Cerebellar nuclear complex (tissue), 1 donor: Measurements from ENCODE around the gene FOLH1.
"Not testable (repeated sequence)": the region's sequence is repeated elsewhere in the genome, so short reads cannot be mapped to it uniquely, and the experiment has no call there.

Experiments
- DNase-seq, 2 experiments: peaks; one replicate each; lab custom pipeline; 2025; lab: John Stamatoyannopoulos, UW

FOLH1 gene

GRCh38 chr11:49177936-49178335 is 30.5 kb downstream of the FOLH1 start:
- not testable (repeated sequence) for DNase-seq

- not testable (repeated sequence) for DNase-seq
Observed at GRCh38 chr11:49175378-49175777, 33.0 kb downstream of the FOLH1 start.

DNA sequence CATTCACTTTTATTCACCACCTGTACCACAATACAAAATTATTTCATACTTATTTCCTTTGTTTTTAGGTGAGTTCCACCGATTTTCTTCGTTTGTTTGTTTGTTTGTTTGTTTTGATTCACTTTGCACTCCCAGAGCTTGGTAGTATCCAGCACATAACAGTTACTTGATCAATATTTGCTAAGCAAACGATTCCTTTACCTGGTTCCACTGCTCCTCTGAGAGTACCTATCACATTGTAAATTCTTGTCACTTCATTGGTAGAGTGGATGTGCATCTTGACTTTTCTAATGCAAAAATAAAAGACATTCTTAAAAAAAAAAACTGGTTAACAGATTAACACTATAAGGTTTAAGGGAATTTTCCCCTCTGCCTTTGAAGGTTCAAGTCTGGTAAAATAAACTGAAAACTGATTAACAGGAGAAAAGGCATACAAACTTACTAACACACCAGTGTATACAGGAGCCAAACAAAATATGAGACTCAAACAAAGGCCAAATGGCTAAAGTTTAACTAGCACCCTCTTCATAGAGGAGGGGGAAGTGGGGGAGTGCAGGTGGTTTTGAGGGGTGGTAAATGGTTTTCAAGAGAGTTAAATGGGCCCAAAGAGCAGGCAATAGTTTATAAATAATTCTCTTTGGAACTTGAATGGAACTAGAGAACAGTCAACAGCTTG is 33.6 kb downstream of the FOLH1 start:
- not testable (repeated sequence) for DNase-seq

DNA sequence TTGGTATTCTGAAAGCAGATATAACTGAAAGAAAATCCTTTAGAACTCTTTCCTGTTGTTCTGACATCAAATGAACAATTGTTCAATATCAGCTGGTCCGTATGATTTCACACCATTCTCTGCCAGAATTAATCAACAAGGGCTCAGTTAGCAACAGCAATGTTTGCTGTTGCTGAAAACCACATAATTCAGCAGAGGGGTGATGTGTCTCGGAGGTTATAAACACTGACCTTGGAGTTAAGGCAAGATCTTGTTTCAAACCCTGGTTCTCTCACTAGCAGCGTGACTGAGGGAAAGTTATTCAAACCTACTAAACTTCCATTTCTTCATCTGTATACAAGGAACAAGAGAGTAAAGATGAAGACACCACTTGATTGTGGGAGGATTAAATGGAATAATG is 36.8 kb downstream of the FOLH1 start:
- not testable (repeated sequence) for DNase-seq

DNA sequence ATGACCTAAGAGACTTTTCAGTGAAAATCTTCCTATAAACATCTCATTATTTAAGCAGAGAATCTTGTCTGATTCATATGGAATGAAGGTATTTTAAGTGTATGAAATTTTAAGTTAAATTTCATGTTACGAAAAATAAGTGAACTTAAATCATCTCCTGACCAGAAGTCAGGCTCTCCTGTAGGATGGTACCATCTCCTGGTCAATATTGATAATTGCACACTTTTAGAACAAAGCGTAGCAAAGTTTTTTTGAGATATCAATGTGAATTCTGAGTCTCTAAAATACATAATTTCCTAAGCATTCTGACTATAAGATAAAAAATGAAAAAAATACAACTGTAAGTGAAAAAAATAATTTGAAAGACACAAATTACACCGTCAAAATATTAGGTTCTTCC is 38.8 kb downstream of the FOLH1 start:
- not testable (repeated sequence) for DNase-seq

DNA sequence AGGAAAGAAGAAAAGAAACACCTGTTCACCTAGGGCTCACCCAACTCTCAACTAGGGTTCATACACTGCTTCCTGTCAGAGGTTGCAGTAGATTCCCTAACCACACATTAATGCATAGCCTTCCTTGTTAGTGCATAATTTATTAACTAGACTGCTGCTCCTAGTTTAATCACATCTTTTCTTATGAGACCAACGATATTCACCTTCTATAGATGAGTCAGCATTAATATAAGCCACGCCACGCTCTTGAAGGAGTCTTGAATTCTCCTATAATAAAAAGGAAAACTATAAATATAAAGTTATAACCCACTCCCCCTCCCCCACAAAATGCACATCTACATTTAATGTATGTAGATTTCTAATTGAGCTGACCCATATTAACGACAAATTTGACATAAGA is 39.4 kb downstream of the FOLH1 start:
- not testable (repeated sequence) for DNase-seq

GRCh38 chr11:49151211-49151610 is 57.2 kb downstream of the FOLH1 start:
- DNase-seq, result no peak

GRCh38 chr11:49102356-49102755 is 106.0 kb downstream of the FOLH1 start:
- DNase-seq, result not testable (repeated sequence)
